GM12874 (cell line): ENCODE data around the gene PDE4C.

Source experiments
- TF ChIP-seq, protein P1 (sequence below): IDR thresholded peaks from 2 replicates; pipeline ENCODE4 v1.5.1; 2011; ENCODE audit warnings: low read depth, mild to moderate bottlenecking, control low read depth, low read length, moderate library complexity; ENCODE audit not compliant: insufficient read depth

PDE4C gene

GRCh38 chr19:18252370-18252717, 26.1 kb upstream of the PDE4C start:
- TF ChIP-seq, protein P1, sequence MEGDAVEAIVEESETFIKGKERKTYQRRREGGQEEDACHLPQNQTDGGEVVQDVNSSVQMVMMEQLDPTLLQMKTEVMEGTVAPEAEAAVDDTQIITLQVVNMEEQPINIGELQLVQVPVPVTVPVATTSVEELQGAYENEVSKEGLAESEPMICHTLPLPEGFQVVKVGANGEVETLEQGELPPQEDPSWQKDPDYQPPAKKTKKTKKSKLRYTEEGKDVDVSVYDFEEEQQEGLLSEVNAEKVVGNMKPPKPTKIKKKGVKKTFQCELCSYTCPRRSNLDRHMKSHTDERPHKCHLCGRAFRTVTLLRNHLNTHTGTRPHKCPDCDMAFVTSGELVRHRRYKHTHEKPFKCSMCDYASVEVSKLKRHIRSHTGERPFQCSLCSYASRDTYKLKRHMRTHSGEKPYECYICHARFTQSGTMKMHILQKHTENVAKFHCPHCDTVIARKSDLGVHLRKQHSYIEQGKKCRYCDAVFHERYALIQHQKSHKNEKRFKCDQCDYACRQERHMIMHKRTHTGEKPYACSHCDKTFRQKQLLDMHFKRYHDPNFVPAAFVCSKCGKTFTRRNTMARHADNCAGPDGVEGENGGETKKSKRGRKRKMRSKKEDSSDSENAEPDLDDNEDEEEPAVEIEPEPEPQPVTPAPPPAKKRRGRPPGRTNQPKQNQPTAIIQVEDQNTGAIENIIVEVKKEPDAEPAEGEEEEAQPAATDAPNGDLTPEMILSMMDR, result no peak

- TF ChIP-seq, protein P1, result peak; percentile 88
These were observed 25.5 kb upstream of the PDE4C start for GRCh38 chr19:18251587-18252369.

DNA sequence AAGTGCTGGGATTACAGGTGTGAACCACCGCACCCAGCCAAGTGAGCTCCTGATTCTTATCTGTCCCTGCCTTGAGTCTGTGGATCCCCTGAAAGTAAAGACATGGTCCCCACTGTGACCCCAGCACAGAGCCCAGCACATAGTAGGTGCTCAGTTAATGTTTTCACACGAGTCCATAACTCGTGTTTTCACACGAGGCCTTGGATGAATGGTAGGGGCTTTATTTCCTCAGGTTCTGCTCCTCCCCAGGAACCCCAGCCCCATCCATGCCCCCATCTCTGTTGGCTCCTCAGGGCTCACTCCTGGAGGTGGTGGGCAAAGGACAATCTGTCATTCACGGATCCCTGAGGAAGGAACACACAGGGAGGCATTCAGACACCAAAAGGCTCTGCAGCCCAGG, 23.6 kb upstream of the PDE4C start:
- TF ChIP-seq, protein P1, result no peak

GRCh38 chr19:18245297-18245696, 19.1 kb upstream of the PDE4C start:
- TF ChIP-seq, protein P1, result no peak

- TF ChIP-seq, protein P1, result no peak
These were observed 13.1 kb upstream of the PDE4C start for GRCh38 chr19:18239303-18239702.

- TF ChIP-seq, protein P1, result no peak
These were observed 8.0 kb upstream of the PDE4C start for GRCh38 chr19:18234194-18234593.

DNA sequence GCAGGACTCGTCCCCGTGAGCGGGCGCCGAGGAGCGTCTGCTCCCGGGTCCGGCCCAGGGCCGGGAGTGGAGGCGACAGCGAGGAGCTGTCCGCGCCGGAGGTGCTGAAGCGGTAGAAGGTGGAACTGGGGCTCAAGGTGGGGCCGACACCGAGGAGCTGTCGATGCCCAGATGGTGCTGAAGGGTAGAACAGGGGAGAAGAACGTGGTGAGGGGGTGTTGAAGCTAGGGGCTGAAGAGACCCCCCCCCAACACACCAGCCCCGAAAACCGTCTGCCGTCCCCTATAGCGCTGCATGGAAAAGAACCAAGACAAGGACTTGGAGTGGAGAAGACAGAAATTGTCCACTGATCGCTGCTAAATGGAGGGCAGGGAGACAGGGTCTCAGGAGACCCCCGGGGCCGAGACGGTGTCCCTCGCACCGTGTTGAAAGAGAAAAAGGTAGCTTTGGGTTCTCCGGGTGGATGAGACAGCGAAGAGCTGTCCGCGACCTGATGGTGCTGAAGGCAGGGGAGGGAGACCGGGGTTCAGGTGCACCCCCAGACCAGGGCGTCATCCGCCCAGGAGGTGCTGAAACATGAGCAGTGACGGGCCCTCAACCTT, 7.1 kb upstream of the PDE4C start:
- TF ChIP-seq, protein P1, result no peak
